IMR-90 (cell line): ENCODE measurements around the gene XPR1. TPM values are rescaled to one million over a fixed set of nuclear protein-coding genes. Genes with fewer than 3 reads are reported as not detected.

Source experiments
- ATAC-seq: fragments of 200-7000 bp; cut with Tn5 transposase; 2 replicates; pipeline ENCODE4 v1.9.1; 2020; ENCODE audit warnings: low read depth, mild to moderate bottlenecking, moderate library complexity
- BruUV-seq: library from RNA; stranded (reverse); fragments of 400-500 nt; replicated peaks from 2 replicates; lab custom pipeline; 2021; lab: Mats Ljungman, UMichigan
- CTCF ChIA-PET: fragments of 300-600 bp; formaldehyde crosslinking; extraction: SDS; loops from one replicate; lab custom pipeline; 2021; ENCODE audit warnings: antibody characterized with exemption; lab: Yijun Ruan, JAX
- POLR2A ChIA-PET: fragments of 300-600 bp; sonication (Branson Sonifier 250); formaldehyde crosslinking; loops from one replicate; lab custom pipeline; 2022; ENCODE audit warnings: antibody characterized with exemption; ENCODE audit not compliant: unreplicated experiment; lab: Charles Lee
- DNase-seq: peaks from one replicate; pipeline ENCODE4 v3.0.0; 2013
- H2AFZ ChIP-seq: replicated peaks from 2 replicates; pipeline ENCODE3; 2013; ENCODE audit warnings: low read length, mild to moderate bottlenecking; ENCODE audit not compliant: poor library complexity
- H2AK5ac ChIP-seq: 2 replicates; pipeline ENCODE4 v1.6.1; 2013; ENCODE audit warnings: low read depth, low read length, inconsistent platforms
- H2AK9ac ChIP-seq: replicated peaks from 2 replicates; pipeline ENCODE3; 2013; ENCODE audit warnings: mild to moderate bottlenecking, low read depth, low read length, moderate library complexity; ENCODE audit not compliant: poor library complexity
- H2BK120ac ChIP-seq: 2 replicates; pipeline ENCODE4 v1.6.1; 2013; ENCODE audit warnings: low read depth, low read length, inconsistent platforms
- H2BK15ac ChIP-seq: 3 replicates; pipeline ENCODE4 v1.6.1; 2013; ENCODE audit warnings: low read depth, low read length, inconsistent platforms
- H2BK20ac ChIP-seq: 2 replicates; pipeline ENCODE4 v1.6.1; 2013; ENCODE audit warnings: low read depth, mild to moderate bottlenecking, inconsistent platforms, low read length, moderate library complexity
- H2BK5ac ChIP-seq: 2 replicates; pipeline ENCODE4 v1.6.1; 2013; ENCODE audit warnings: mild to moderate bottlenecking, low read depth, low read length, inconsistent platforms; ENCODE audit not compliant: poor library complexity, severe bottlenecking
- H3K14ac ChIP-seq: replicated peaks from 2 replicates; pipeline ENCODE4 v1.6.1; 2013; ENCODE audit warnings: low read depth, low read length, inconsistent platforms
- H3K18ac ChIP-seq: 2 replicates; pipeline ENCODE4 v1.6.1; 2013; ENCODE audit warnings: low read depth, low read length, control low read depth
- H3K23ac ChIP-seq: 2 replicates; pipeline ENCODE4 v1.6.1; 2013; ENCODE audit warnings: low read depth, low read length, inconsistent platforms
- H3K27ac ChIP-seq: 2 replicates; pipeline ENCODE4 v1.5.1; 2013; ENCODE audit warnings: mild to moderate bottlenecking, control low read depth, low read length; ENCODE audit not compliant: insufficient read depth
- H3K27me3 ChIP-seq: 2 replicates; pipeline ENCODE4 v1.6.1; 2013; ENCODE audit warnings: low read length; ENCODE audit not compliant: control insufficient read depth, insufficient read depth
- H3K36me3 ChIP-seq: 2 replicates; pipeline ENCODE4 v1.6.1; 2013; ENCODE audit warnings: low read length, mixed read lengths; ENCODE audit not compliant: control insufficient read depth, insufficient read depth
- H3K4ac ChIP-seq: 2 replicates; pipeline ENCODE4 v1.6.1; 2013; ENCODE audit warnings: low read depth, low read length, inconsistent platforms
- H3K4me1 ChIP-seq: 2 replicates; pipeline ENCODE4 v1.6.1; 2013; ENCODE audit warnings: low read length, mixed read lengths; ENCODE audit not compliant: control insufficient read depth, insufficient read depth
- H3K4me2 ChIP-seq: 2 replicates; pipeline ENCODE4 v1.6.1; 2013; ENCODE audit warnings: low read depth, mild to moderate bottlenecking, control low read depth, low read length, moderate library complexity
- H3K4me3 ChIP-seq: 2 replicates; pipeline ENCODE4 v1.5.1; 2013; ENCODE audit warnings: low read depth, mild to moderate bottlenecking, control low read depth, low read length, moderate library complexity; ENCODE audit not compliant: insufficient read depth
- H3K56ac ChIP-seq: 2 replicates; pipeline ENCODE4 v1.6.1; 2013; ENCODE audit warnings: low read length, inconsistent platforms; ENCODE audit not compliant: insufficient read depth; ENCODE audit errors: extremely low read depth
- H3K79me1 ChIP-seq, 2 experiments: 2 replicates each; pipeline ENCODE4 v1.6.1; 2013; ENCODE audit warnings: low read length in 2 of 2, inconsistent platforms in 1 of 2, low read depth in 1 of 2
- H3K9ac ChIP-seq: 2 replicates; pipeline ENCODE4 v1.6.1; 2013; ENCODE audit warnings: low read depth, low read length, control low read depth
- H3K9me1 ChIP-seq: 2 replicates; pipeline ENCODE4 v1.6.1; 2013; ENCODE audit warnings: low read length, inconsistent platforms; ENCODE audit not compliant: insufficient read depth
- H3K9me3 ChIP-seq: 2 replicates; pipeline ENCODE4 v1.6.1; 2013; ENCODE audit warnings: low read length; ENCODE audit not compliant: control insufficient read depth, insufficient read depth
- H4K20me1 ChIP-seq: 2 replicates; pipeline ENCODE4 v1.6.1; 2013; ENCODE audit warnings: low read length, inconsistent platforms; ENCODE audit not compliant: insufficient read depth
- H4K5ac ChIP-seq: 2 replicates; pipeline ENCODE4 v1.6.1; 2013; ENCODE audit warnings: mild to moderate bottlenecking, low read depth, low read length, control low read depth
- H4K8ac ChIP-seq, 2 experiments: 2 replicates each; pipeline ENCODE4 v1.6.1; 2013; ENCODE audit warnings: low read depth in 2 of 2, low read length in 2 of 2, control low read depth in 1 of 2, inconsistent platforms in 1 of 2
- H4K91ac ChIP-seq: 2 replicates; pipeline ENCODE4 v1.6.1; 2013; ENCODE audit warnings: low read depth, low read length, inconsistent platforms; ENCODE audit not compliant: insufficient read depth
- CEBPB ChIP-seq: IDR thresholded peaks from 2 replicates; pipeline ENCODE4 v1.6.1; 2012; ENCODE audit warnings: low read depth, low read length, improper control_type of control experiment
- MAFK ChIP-seq: IDR thresholded peaks from 2 replicates; pipeline ENCODE4 v1.6.1; 2012; ENCODE audit warnings: low read depth, low read length, improper control_type of control experiment
- RCOR1 ChIP-seq: IDR thresholded peaks from 2 replicates; pipeline ENCODE4 v1.6.1; 2012; ENCODE audit warnings: mild to moderate bottlenecking, low read length, improper control_type of control experiment; ENCODE audit not compliant: insufficient replicate concordance
- WGBS, 2 experiments: methylation state at CpG; one replicate each; pipeline versions ENCODE4 v1.1.5 to v1.1.7; 2013; ENCODE audit warnings: missing lambda C conversion rate in 2 of 2; ENCODE audit not compliant: insufficient read length in 1 of 2; ENCODE audit errors: extremely low coverage in 2 of 2; 5-methylcytosine and 5-hydroxymethylcytosine counted together
- dilution Hi-C: fragments of 300-500 bp; cut with HindIII; formaldehyde crosslinking; loops from one replicate; pipeline ENCODE4 v1.14.3; 2018; ENCODE audit warnings: low sequenced_read_pairs; ENCODE audit not compliant: unreplicated experiment
- in situ Hi-C: fragments of 300-500 bp; cut with MboI; formaldehyde crosslinking; loops from 3 replicates; pipeline ENCODE4 v1.14.3; 2019; ENCODE audit warnings: low sequenced_read_pairs, inconsistent platforms, mixed read lengths
- intact Hi-C: fragments of 100-400 bp; cut with micrococcal nuclease; formaldehyde crosslinking; loops from 2 replicates; pipeline ENCODE4 v1.10.0; 2022
- polyA plus RNA-seq, 3 experiments: library from polyadenylated mRNA; depleted of rRNA; stranded (reverse); fragments of >200 nt; gene quantifications; 2 replicates each; pipeline ENCODE4 v1.2.3, GENCODE V29; 2012; ENCODE audit warnings: low replicate concordance in 1 of 3
- total RNA-seq: library from RNA; depleted of rRNA; stranded (reverse); fragments of >200 nt; gene quantifications from 2 replicates; pipeline ENCODE4 v1.2.3, GENCODE V29; 2012

Gene XPR1
- total and polyA plus RNA-seq, 2 of the 4 experiments (the other 2 are of a cell fraction) = 11.8 to 25.1 TPM

DNA sequence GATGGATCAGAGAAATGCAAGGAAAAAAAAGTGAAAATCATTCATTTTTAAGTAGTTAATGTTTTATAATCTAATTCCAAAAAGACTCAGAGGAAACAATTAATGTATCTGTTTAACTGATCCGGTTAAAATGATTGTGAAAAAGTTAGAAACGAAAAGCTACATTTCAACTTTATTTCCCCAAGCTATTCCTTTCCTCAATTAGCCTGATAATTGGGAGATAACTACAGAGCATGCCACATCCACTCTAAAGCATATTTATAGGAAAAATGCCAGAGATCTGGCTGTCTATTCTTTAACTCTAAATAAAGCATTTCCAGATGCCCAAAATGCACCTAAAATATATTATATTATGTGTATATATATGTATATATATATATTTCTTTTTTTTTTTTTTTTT is 35.9 kb upstream of the XPR1 start:
- BruUV-seq = no TSS peak
- Histone ChIP-seq H4K20me1 (no peaks in the 10 kb centered on the region), H2BK120ac (no peak overlapping the region), H3K18ac (no peak overlapping the region), H3K27me3 (no peaks in the 10 kb centered on the region), H2BK15ac (no peak overlapping the region), H3K27ac (no peak overlapping the region), H3K4me1 (no peaks in the 10 kb centered on the region), H2AK9ac (no peak overlapping the region), H3K9me1 (0 out of 2 replicates have a peak, but pooled peaks cover 3% of the 10 kb centered on the region), H3K9ac (no peak overlapping the region), H3K4me3 (no peak overlapping the region), H3K23ac (no peak overlapping the region), H2AFZ (no peak overlapping the region), H2BK5ac (no peak overlapping the region), H3K56ac (no peak overlapping the region), H4K91ac (no peak overlapping the region), H3K4ac (no peak overlapping the region), H4K5ac (no peak overlapping the region), H3K4me2 (no peak overlapping the region), H2AK5ac (no peak overlapping the region), H3K14ac (no peak overlapping the region), H3K36me3 (no peaks in the 10 kb centered on the region), H2BK20ac (no peak overlapping the region), H3K79me1 (no peaks in the 10 kb centered on the region), H3K9me3 (no peaks in the 10 kb centered on the region), H4K8ac (no peak overlapping the region)
- TF ChIP-seq CEBPB (no peak), MAFK (no peak), RCOR1 (no peak)
- intact Hi-C loops = no loop called here
- CTCF ChIA-PET = interaction anchor here (0.6 to 1.2 kb wide), 2 partner anchors 23 to 40 kb away, joined by 3 to 5 read pairs; no protein-coding TSS in a partner anchor
- dilution Hi-C loops = no loop called here
- ATAC-seq (no peak), DNase-seq (no peak)
- no CpG with 5 or more reads among the region's 2 CpGs for WGBS, 2 experiments
- in situ Hi-C loops = no loop called here
- POLR2A ChIA-PET = no interaction called here
